Astrocyte of the spinal cord (primary cell): ENCODE measurements around the gene COG4.

Experiments used
- DNase-seq: peaks from one replicate; pipeline ENCODE4 v3.0.0; 2011; ENCODE audit warnings: low read depth, low spot score
- H3K4me3 ChIP-seq: 2 replicates; pipeline ENCODE4 v1.5.1; 2011; ENCODE audit warnings: low read depth, mild to moderate bottlenecking, low read length, moderate library complexity
- CTCF ChIP-seq: IDR thresholded peaks from 2 replicates; pipeline ENCODE4 v1.5.1; 2012; ENCODE audit warnings: low read depth, mild to moderate bottlenecking, low read length, inconsistent platforms
- in situ Hi-C: cut with HindIII; loops from 2 replicates; pipeline ENCODE4 v1.10.0; 2017; ENCODE audit warnings: low sequenced_read_pairs

Gene COG4

DNA sequence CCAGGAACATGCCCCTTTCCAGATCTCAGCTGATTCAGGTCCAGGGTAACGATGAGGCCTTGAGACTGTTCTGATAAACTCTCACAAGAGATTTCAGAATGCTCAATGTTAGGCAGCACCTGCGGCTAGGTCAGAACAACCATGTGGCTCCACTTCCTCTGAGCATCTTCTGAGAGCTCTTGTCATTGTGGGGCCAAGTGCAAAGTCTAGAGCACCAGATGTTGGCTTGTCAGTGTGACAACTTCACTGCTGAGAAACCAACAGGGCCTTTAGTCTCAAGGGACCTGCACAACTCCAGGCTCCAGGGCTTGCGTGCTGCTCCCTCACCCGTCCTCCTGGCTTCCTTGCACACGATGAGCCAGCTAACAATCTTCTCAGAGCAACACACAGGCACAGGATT lies 39.9 kb downstream of the COG4 start:
- no peak overlapping the region for H3K4me3 ChIP-seq
- TF ChIP-seq CTCF, result no peak
- in situ Hi-C loops, result no loop called here
- no peak for DNase-seq

DNA sequence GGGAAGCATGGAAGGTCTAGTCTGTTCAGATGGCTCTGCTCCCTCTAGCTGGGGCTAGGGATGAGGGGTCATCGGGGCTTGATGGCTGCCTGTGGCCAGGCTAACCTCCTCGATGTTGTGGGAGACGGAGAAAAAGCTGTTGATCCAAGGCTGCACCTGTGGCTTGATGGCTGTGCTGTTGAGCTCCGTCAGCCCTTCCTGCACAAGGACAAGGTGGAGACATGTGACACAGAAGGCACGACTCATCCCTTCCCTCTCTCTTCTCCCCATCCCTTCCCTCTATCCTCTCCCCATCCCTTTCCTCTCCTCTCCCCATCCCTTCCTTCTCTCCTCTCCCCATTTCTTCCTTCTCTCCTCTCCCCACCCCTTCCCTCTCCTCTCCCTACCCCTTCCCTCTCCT lies 40.7 kb downstream of the COG4 start:
- in situ Hi-C loops, result no loop called here
- no peak for DNase-seq
- no peak for TF ChIP-seq CTCF
- no peak overlapping the region for H3K4me3 ChIP-seq

- in situ Hi-C loops, result no loop called here
- H3K4me3 ChIP-seq, result no peak overlapping the region
- DNase-seq, result peak; percentile 49
- TF ChIP-seq CTCF, result no peak
These were observed 41.3 kb downstream of the COG4 start for GRCh38 chr16:70481929-70482536.

GRCh38 chr16:70480127-70481105 lies 42.9 kb downstream of the COG4 start:
- in situ Hi-C loops, result no loop called here
- TF ChIP-seq CTCF, result no peak
- H3K4me3 ChIP-seq, result no peak overlapping the region
- DNase-seq, result no peak

GRCh38 chr16:70478912-70479341 lies 44.4 kb downstream of the COG4 start:
- TF ChIP-seq CTCF, result no peak
- no peak overlapping the region for H3K4me3 ChIP-seq
- in situ Hi-C loops, result no loop called here
- peak; percentile 42 for DNase-seq

DNA sequence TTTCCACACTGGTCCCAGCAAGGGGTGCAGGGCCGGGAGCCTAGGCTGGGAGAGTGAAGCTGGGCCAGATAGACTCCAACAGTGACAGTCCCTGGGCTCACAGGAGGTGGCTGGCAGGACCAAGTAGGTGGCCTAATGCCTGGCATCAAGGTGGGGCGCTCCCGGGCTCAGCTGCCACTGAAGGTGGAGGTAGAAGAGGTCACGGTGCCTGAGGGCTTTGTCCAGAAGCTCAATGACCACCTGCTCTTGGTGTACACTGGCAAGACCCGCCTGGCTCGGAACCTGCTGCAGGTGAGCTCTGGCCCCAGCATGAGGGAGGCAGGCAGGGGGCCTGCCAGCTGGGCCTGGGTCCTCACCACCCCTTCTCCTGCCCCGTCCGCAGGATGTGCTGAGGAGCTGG lies 45.2 kb downstream of the COG4 start:
- in situ Hi-C loops, result no loop called here
- H3K4me3 ChIP-seq, result no peak overlapping the region
- no peak for DNase-seq
- TF ChIP-seq CTCF, result no peak
